GM12891 (cell line): ENCODE data around the gene EEFSEC.

ENCODE experiments used
- POLR2A ChIP-seq: IDR thresholded peaks from 2 replicates; pipeline ENCODE4 v1.6.1; 2011; ENCODE audit warnings: low read depth, low read length, control low read depth
- TAF1 ChIP-seq: IDR thresholded peaks from 2 replicates; pipeline ENCODE4 v1.6.1; 2011; ENCODE audit warnings: low read depth, low read length, control low read depth

DNA sequence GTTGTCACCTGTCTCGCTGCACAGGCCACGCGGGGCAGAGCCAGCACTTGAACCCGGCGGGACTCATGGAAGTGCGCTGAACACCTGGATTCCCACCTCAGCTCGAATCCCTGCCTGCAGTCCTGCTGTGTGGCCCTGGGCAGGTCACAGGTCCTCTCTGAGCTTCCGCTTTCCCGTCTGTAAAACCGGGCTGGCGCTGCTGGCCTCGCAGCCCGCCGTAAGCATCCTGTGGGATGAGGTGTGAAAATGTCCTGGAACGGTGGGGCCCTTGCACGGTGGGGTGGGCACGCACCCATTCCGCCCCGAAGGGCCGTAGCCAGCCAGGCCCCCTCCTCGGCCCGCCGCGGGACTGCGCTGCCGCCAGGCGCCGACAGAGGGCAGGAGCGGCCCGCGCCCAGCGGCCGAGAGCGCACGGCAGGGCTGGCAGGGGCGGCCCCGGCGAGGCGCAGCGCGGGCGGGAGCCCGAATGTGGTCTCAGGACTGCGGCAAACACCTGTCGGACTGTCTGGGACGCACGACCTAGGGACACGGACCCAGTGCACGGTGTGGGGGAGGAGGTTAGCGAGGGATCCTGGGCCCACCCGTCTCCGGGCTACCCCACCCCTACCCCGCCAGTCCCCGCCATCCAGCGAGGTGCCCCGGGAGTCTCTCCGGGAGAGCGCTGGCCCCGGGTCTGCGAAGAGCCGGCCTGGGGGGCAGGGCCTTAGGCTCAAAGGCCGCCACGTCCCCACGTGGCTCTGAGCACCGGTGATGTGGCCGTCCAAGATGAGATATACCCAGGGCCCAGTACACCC is 273.0 kb downstream of the EEFSEC start:
- TF ChIP-seq POLR2A, result no peak
- no peak for TF ChIP-seq TAF1
